HepG2 (cell line): ENCODE measurements around the gene ZNF292. TPM values are rescaled to one million over a fixed set of nuclear protein-coding genes. Genes with fewer than 3 reads are reported as not detected.

Experiments
- ATAD3A ChIP-seq: sonication (generic); formaldehyde crosslinking; IDR thresholded peaks from 2 replicates; pipeline ENCODE4 v1.4.0; 2020; ENCODE audit warnings: missing genetic modification reagents
- ZNF558 ChIP-seq: sonication (generic); formaldehyde crosslinking; IDR thresholded peaks from 2 replicates; pipeline ENCODE4 v1.9.0; 2022; ENCODE audit warnings: mild to moderate bottlenecking, missing genetic modification reagents, borderline replicate concordance
- ZSCAN29 ChIP-seq: sonication (generic); formaldehyde crosslinking; conservative IDR thresholded peaks from 2 replicates; pipeline ENCODE4 v1.4.0; 2020; ENCODE audit warnings: mild to moderate bottlenecking, missing genetic modification reagents
- ZZZ3 ChIP-seq: sonication (generic); formaldehyde crosslinking; IDR thresholded peaks from 2 replicates; pipeline ENCODE4 v1.4.0; 2020; ENCODE audit warnings: missing genetic modification reagents, mild to moderate bottlenecking, borderline replicate concordance
- polyA plus RNA-seq, 8 experiments: library from polyadenylated mRNA; depleted of rRNA in 3 of 8; stranded (reverse) in 7 of 8; unstranded in 1 of 8; fragments of >200 nt; fragmentation: Illumina TruSeq in 4 of 8; extraction: Trizol in 4 of 8; gene quantifications; 2 replicates each; pipeline versions ENCODE4 v1.2.1 to v1.2.3, GENCODE V29; 2011 to 2016; ENCODE audit warnings: low read depth in 4 of 8, missing spikeins in 1 of 8, mixed read lengths in 1 of 8; ENCODE audit not compliant: insufficient read depth in 1 of 8
- total RNA-seq, 5 experiments: library from RNA; depleted of rRNA; stranded (reverse); fragments of >200 nt; fragmentation: Illumina TruSeq; extraction: Trizol; gene quantifications; 2 replicates each; pipeline ENCODE4 v1.2.3, GENCODE V29; 2016; ENCODE audit warnings: low read depth in 1 of 5
- TF ChIP-seq, protein P1 (sequence below): sonication (generic); formaldehyde crosslinking; IDR thresholded peaks from 2 replicates; pipeline ENCODE4 v1.5.0; 2020; ENCODE audit warnings: missing genetic modification reagents
- TF ChIP-seq, protein P2 (sequence below), 2 experiments: sonication (generic) in 1 of 2; formaldehyde crosslinking in 1 of 2; IDR thresholded peaks; 2 replicates each; pipeline versions ENCODE4 v1.6.1 to v1.9.0; 2014 to 2022; ENCODE audit warnings: antibody characterized with exemption in 1 of 2, borderline replicate concordance in 1 of 2, inconsistent platforms in 1 of 2, low read depth in 1 of 2, missing genetic modification reagents in 1 of 2
- TF ChIP-seq, protein P3 (sequence below): sonication (generic); formaldehyde crosslinking; IDR thresholded peaks from 2 replicates; pipeline ENCODE4 v1.4.0; 2020; ENCODE audit warnings: mild to moderate bottlenecking, missing genetic modification reagents
- TF ChIP-seq, protein P4 (sequence below): sonication (generic); formaldehyde crosslinking; IDR thresholded peaks from 2 replicates; pipeline ENCODE4 v1.5.0; 2020; ENCODE audit warnings: missing genetic modification reagents, mild to moderate bottlenecking, borderline replicate concordance

The ZNF292 gene
- total and polyA plus RNA-seq, 2 of the 13 experiments (the other 11 are each of a cell fraction or from before 2014, with no cell fraction given): 9.9 to 12.8 TPM

DNA sequence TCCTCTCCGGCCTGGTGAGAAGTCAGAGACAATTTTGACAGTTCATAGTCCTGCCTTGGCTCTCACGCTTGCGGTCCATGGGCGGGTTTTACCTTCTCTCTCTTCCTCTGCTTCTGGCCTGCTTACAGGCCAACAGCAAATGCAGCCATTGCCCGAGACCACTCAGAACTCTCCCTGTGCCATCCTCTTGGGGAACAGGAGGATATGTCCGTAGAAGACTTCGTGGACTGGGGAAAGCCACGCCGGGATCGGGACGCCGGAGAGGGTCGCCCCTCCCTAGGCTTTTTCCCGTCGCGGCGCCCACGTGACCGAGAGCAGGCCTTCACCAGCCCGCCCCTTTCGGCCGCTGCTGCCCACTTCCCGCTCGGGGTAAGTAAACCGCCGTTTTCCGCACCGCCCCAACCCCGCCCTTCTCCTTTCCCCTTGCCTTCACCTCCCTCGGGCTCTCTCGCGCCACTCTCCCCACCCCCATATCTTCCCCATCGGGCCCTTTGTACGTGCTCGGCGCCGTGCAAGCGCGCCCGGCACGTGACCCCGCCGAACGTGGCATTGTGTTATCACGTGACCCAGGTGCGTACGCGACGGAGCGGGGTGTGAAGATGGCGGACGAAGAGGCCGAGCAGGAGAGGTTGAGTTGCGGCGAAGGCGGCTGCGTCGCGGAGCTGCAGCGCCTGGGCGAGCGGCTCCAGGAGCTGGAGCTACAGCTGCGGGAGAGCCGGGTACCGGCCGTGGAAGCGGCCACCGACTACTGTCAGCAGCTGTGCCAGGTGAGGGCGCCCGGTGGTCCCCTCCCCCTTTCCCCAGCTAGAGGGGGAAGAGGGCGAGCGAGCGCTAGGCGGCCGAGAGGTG lies at the start of gene ZNF292 (continued):
- TF ChIP-seq ZNF558 (CRISPR knock-in tag) (peak; percentile 96; the same call in 1 of the 2 replicates), ZSCAN29 (CRISPR knock-in tag) (0 out of 2 replicates have a peak, but pooled peaks have one; percentile 26), ATAD3A (CRISPR knock-in tag) (no peak), ZZZ3 (CRISPR knock-in tag) (peak; percentile 73; the same call in 1 of the 2 replicates)
- TF ChIP-seq, protein P1, sequence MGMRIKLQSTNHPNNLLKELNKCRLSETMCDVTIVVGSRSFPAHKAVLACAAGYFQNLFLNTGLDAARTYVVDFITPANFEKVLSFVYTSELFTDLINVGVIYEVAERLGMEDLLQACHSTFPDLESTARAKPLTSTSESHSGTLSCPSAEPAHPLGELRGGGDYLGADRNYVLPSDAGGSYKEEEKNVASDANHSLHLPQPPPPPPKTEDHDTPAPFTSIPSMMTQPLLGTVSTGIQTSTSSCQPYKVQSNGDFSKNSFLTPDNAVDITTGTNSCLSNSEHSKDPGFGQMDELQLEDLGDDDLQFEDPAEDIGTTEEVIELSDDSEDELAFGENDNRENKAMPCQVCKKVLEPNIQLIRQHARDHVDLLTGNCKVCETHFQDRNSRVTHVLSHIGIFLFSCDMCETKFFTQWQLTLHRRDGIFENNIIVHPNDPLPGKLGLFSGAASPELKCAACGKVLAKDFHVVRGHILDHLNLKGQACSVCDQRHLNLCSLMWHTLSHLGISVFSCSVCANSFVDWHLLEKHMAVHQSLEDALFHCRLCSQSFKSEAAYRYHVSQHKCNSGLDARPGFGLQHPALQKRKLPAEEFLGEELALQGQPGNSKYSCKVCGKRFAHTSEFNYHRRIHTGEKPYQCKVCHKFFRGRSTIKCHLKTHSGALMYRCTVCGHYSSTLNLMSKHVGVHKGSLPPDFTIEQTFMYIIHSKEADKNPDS (CRISPR knock-in tag): peak; percentile 96
- TF ChIP-seq, protein P2, sequence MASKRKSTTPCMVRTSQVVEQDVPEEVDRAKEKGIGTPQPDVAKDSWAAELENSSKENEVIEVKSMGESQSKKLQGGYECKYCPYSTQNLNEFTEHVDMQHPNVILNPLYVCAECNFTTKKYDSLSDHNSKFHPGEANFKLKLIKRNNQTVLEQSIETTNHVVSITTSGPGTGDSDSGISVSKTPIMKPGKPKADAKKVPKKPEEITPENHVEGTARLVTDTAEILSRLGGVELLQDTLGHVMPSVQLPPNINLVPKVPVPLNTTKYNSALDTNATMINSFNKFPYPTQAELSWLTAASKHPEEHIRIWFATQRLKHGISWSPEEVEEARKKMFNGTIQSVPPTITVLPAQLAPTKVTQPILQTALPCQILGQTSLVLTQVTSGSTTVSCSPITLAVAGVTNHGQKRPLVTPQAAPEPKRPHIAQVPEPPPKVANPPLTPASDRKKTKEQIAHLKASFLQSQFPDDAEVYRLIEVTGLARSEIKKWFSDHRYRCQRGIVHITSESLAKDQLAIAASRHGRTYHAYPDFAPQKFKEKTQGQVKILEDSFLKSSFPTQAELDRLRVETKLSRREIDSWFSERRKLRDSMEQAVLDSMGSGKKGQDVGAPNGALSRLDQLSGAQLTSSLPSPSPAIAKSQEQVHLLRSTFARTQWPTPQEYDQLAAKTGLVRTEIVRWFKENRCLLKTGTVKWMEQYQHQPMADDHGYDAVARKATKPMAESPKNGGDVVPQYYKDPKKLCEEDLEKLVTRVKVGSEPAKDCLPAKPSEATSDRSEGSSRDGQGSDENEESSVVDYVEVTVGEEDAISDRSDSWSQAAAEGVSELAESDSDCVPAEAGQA (IDR thresholded peaks at IDR 0.05; ENCODE audit: low read depth): peak; percentile 89
- TF ChIP-seq, protein P2 (CRISPR knock-in tag; IDR thresholded peaks at IDR 0.05; ENCODE audit: borderline replicate concordance): no peak
- TF ChIP-seq, protein P3, sequence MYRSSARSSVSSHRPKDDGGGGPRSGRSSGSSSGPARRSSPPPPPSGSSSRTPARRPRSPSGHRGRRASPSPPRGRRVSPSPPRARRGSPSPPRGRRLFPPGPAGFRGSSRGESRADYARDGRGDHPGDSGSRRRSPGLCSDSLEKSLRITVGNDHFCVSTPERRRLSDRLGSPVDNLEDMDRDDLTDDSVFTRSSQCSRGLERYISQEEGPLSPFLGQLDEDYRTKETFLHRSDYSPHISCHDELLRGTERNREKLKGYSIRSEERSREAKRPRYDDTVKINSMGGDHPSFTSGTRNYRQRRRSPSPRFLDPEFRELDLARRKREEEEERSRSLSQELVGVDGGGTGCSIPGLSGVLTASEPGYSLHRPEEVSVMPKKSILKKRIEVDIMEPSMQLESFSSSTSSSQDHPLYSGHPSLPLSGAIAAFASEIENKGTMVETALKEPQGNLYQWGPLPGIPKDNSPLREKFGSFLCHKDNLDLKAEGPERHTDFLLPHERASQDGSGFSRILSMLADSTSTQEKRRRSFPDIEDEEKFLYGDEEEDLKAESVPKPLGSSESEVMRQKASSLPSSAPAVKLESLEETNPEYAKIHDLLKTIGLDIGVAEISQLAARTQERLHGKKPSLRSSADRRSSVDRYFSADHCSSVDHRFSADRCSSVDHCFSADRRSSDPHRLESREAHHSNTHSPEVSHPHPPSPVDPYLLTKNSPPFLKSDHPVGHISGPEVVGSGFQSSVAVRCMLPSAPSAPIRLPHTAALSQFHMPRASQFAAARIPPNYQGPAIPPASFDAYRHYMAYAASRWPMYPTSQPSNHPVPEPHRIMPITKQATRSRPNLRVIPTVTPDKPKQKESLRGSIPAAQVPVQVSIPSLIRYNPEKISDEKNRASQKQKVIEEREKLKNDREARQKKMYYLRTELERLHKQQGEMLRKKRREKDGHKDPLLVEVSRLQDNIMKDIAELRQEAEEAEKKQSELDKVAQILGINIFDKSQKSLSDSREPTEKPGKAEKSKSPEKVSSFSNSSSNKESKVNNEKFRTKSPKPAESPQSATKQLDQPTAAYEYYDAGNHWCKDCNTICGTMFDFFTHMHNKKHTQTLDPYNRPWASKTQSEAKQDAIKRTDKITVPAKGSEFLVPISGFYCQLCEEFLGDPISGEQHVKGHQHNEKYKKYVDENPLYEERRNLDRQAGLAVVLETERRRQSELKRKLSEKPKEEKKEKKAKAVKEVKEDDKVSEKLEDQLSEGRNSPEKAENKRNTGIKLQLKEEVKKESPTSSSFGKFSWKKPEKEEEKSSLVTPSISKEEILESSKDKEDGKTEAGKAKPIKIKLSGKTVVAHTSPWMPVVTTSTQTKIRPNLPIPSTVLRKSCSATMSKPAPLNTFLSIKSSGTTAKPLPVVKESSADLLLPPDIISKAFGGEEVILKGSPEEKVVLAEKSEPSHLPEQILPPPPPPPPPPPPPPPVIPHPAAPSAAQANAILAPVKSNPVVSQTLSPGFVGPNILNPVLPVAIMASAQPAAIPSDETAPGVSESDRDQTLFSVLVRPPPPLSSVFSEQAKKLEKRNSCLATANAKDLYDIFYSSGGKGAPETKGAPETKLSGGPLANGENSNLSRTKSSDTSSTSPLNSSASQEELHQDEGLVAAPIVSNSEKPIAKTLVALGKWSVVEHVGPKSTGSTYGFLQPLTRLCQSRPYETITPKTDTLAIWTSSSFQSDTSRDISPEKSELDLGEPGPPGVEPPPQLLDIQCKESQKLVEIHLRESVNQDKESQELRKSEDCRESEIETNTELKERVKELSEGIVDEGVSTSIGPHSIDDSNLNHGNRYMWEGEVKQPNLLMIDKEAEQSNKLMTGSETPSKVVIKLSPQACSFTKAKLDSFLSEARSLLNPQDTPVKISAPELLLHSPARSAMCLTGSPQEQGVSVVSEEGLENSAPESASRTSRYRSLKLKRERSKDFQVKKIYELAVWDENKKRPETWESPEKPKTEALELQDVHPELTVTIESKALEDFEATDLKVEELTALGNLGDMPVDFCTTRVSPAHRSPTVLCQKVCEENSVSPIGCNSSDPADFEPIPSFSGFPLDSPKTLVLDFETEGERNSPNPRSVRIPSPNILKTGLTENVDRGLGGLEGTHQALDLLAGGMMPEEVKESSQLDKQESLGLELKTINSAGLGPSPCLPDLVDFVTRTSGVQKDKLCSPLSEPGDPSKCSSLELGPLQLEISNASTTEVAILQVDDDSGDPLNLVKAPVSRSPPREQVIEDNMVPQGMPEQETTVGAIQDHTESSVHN (CRISPR knock-in tag): peak; percentile 89; the same call in 1 of the 2 replicates
- TF ChIP-seq, protein P4, sequence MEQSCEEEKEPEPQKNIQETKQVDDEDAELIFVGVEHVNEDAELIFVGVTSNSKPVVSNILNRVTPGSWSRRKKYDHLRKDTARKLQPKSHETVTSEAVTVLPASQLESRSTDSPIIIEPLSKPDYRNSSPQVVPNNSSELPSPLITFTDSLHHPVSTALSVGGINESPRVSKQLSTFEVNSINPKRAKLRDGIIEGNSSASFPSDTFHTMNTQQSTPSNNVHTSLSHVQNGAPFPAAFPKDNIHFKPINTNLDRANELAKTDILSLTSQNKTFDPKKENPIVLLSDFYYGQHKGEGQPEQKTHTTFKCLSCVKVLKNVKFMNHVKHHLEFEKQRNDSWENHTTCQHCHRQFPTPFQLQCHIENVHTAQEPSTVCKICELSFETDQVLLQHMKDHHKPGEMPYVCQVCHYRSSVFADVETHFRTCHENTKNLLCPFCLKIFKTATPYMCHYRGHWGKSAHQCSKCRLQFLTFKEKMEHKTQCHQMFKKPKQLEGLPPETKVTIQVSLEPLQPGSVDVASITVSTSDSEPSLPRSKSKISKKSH (CRISPR knock-in tag): no peak; the same call in 1 of the 2 replicates
